ENCODE results near the gene POU2F1.

POU2F1 gene

GRCh38 chr1:167373986-167374385, 153.3 kb downstream of the POU2F1 start:
- no peak for DNase-seq

DNA sequence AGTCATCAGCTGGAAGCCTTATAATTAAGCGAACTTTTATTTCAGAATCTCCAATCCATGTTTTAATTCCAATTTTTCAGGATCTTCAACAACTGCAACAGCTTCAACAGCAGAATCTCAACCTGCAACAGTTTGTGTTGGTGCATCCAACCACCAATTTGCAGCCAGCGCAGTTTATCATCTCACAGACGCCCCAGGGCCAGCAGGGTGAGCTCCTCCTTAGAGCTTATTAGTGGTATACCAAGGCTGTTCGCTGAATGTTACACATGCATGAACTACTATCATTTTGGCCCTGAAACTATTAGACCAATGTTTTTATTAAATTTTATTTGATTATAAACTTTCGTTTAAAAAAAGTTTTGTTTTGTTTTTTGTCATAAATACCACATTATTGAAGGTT, 155.3 kb downstream of the POU2F1 start:
- DNase-seq, result no peak

- no peak for DNase-seq
Observed at GRCh38 chr1:167387251-167387910, 166.7 kb downstream of the POU2F1 start.

DNA sequence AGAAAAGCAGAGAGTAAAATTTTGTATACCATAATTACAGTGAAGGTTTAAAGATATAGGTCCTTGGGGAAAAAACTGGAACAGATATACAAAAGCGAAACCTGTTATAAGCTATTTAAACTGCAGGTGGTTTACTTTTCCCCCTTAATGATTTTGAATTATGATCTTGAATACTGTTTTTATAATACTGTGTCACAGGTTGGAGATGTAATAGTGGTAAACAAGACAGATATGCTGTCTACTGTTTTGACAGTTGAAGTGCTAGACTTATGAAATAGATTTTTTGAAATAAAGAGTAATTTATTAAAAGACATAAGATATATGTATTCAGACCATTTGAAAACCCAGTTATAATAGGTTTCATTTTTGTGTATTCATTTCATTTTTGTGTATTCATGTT, 168.3 kb downstream of the POU2F1 start:
- no peak for DNase-seq

- DNase-seq, result no peak
Observed at GRCh38 chr1:167392200-167392696, 171.6 kb downstream of the POU2F1 start.

GRCh38 chr1:167400359-167400953, 179.8 kb downstream of the POU2F1 start:
- no peak for DNase-seq

DNA sequence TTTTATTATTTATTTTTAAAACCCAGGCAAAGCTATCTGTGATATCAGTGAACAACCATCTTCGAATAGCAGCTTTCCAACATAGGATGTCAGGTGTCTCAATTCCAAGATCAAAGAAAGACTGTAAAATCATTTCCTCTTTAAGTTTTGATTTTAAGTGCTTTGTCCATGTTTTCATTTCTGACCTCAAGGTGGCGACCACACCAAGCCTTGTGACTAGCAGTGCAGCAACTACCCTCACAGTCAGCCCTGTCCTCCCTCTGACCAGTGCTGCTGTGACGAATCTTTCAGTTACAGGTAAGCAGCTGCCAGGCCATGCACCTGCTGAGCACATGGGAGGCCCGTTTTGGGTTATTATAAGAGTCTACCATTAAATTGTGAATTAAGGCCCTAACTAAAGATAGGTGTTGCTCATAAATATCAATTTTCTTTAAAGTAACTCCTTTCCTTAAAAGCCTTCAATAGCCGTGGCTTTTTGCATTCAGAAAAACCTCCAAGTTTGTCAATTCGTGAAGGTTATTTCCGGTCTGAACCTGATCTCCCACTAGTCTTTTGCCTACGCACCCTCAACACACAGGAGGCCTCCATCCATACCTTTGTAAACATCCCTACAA, 180.7 kb downstream of the POU2F1 start:
- DNase-seq, result no peak

DNA sequence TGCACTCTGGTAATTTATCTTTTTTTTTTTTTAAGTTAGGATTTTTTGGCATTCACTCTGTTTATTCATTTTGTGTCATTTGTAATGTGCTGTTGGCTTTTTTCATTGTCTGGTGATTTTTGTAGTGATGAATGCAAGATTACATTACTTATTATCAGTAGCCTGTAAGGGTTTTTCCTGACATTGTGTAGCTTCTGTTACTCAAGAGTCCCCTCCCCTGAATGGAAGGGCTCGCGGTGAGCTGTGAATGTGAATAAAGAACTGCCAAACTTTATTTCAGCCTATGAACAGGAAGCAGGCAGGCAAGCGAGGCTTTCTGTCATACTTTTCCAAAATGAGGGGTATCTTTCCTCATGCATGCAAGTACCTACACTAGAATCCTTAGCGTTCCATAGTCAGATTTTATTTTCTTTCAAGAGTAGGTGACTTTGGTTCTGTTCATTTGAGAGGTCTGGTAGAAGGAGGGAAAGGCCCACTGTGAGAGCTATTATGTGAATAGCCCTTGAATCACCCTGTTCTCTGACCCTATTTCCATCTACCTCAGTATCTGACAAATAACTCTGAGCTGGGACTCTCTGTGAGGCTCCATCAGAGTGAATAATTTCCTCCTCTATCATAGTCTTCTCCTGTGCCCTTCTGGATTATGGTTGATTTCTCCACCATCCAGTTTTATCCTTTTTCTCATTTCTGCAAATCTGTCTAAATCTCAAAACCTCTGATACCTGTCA, 183.6 kb downstream of the POU2F1 start:
- DNase-seq, result no peak

GRCh38 chr1:167404908-167405307, 184.2 kb downstream of the POU2F1 start:
- DNase-seq, result no peak

DNA sequence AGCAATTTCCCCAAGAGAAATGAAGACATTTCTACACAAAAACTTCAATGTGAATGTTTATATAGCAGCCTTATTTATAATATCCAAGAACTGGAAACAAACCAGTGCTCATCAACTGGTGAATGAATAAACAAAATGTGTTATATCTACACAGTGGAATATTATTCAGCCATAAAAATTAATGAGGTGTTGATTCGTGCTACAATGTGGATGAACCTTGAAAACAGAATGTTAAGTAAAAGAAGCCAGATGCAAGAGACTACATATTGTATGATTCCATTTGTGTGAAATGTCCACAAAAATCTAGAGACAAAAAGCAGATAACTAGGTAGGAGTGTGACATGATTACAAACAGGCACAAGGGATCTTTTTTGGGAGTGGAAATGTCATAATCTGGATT, 187.7 kb downstream of the POU2F1 start:
- DNase-seq, result no peak

GRCh38 chr1:167409183-167409582, 188.5 kb downstream of the POU2F1 start:
- no peak for DNase-seq

GRCh38 chr1:167412072-167412471, 191.4 kb downstream of the POU2F1 start:
- DNase-seq, result peak; percentile 25

DNA sequence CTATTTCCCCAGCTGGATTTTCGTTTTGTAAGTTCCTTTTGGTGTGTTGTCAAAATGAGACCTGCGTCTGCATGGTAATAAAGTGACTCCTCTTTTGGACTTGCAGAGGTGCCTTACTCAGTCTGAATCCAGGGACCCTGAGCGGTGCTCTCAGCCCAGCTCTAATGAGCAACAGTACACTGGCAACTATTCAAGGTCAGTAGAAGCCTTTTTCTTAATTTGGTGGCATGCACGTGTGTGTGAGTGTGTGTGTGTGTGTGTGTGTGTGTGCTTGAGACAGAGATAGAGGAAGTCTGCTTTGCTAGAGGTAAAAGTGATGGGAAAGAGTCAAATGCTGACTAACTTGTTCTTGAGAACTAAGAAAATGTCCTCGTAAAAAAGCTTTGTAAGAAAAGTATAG, 192.2 kb downstream of the POU2F1 start:
- DNase-seq, result no peak

DNA sequence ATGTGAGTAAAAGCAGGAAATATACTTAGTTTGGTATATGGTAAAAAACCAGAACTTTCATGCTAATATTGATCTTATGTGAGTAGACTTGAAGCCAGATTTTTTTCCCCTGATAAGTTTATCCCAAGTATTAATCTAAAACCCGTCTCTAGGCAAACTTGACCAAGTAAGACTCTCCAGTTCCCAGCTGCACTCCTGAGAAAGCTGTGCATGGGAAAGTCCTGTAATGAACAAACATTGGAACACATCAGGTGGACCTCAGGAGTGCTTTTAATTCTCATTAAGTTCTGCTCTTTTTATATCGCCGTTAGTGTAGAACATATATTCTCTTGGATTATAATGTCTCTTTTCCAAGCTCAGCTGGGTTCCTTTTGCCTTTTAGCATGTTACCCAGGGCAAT, 192.6 kb downstream of the POU2F1 start:
- DNase-seq, result no peak

DNA sequence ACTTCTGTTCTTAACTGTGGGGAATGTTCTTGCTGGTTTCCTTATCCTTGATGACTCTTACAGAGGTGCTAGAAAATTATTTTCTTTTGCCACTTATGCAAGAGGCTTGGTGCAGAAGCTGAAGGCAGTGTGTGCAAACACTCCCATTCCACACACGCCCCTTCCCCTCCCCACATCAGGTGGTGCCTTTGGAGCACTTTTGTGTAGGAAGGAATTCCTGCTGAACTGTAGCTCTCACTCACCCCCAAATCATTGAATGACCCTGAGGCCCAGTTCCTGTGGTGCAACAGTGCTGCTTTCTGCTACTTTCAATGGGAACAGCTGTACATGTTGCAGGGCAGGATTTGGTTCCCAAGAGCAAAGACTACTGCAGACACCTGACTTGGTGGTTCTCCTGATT, 195.8 kb downstream of the POU2F1 start:
- no peak for DNase-seq

GRCh38 chr1:167418391-167418790, 197.7 kb downstream of the POU2F1 start:
- no peak for DNase-seq

DNA sequence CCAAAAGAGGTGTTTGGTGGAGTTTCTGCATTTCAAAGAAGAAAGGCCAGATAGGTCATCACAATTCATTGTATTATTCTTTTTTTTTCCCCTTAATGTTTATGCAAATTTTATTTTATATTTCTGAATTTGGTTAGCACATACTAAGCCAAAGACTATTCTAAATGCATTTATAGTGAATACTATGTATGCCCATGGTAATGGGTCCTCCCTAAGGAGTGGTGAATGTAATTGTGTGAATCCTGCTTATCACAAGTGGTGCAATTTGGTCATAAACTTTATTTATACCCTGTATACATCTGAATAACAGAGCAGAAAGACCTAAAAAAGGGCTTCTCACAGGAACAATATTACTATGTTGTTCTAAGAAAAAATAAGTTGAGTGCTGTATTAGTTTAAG, 198.6 kb downstream of the POU2F1 start:
- no peak for DNase-seq

- no peak for DNase-seq
Observed at GRCh38 chr1:167420510-167420909, 199.8 kb downstream of the POU2F1 start.

DNA sequence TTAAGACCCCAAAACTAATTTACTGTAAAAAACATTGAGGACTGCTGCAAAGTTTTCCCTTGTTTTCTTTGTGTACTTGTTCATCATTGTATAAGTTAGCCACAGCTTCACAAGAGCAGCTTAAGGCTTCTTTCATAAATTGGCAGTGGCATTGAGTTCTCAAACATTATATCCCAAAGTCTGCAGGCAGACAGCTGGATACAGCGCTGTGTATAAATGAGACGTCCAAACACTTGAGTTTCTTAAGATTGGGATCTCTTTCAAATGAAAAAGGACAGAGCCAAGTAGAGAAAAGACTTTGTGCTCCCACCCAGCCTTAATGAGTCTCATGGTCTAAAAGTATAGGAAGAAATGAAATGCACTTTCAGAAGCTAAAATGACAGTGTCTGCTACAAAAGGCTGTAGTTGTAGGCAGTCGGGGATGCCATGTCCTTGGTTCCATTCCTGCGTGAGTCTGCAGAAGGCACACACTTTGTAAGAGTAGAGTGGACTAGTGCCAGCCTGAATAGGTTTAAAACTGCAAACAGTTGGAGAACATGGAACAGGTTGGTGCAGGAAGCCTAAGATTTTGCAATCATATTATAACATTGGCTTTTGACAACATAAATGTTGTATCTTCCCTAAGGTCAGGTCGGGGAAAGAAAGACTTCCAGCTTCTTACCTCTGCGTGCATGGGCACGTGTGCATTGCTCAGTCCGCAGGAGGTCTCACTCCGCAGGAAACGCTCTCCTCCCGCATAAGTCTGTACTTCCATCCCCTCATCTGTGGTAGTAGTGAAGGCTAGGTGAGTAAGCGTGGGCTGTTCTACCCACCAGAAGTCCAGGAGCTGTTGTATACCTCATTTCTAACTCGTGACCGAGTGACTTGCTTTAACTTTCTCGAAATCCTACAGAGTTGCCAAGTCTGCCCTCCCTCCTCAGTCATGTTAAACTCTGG, 203.3 kb downstream of the POU2F1 start:
- no peak for DNase-seq

- DNase-seq, result no peak
Observed at GRCh38 chr1:167425482-167425881, 204.8 kb downstream of the POU2F1 start.

- DNase-seq, result no peak
Observed at GRCh38 chr1:167426716-167427115, 206.0 kb downstream of the POU2F1 start.

DNA sequence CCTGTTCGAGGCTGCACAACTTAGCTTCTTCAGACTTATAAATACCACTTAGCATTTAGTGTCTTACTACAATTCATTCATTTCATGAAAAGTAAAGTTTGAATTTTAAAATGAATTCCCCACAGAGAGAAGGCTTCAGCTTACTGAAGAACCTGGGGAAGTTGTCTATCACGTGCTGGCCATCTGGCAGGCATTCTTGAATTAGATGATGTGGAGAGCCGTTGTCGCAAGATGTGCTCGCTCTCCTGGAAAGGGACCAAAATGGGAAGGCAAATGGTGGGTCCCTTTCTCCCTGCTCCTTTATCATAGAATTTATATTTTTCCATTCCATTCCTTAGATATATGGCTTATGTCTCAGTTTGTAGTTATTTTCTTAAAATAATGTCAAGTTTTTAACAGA, 207.2 kb downstream of the POU2F1 start:
- DNase-seq, result no peak

DNA sequence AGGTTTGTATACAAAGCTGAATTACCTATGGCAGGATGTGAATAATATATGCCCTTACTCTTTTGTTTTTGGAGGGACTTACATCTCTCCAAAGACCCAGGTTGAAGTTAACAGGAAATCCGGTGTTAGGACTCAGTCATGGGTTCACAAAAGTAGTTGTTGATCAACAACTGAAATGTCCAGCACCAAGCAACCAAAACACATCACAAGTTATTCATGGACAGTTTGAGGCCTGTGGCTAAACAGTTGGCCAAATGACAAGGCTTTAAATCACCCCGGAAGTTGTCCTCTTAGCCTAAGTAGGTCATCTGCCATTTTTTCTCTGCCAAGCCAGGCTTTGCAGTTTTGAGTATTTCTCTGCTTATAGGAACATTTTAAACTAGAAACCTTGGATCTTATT, 207.7 kb downstream of the POU2F1 start:
- no peak for DNase-seq
